Hepatocyte (in vitro differentiated cells): ENCODE data around the gene NUP214.

Source experiments
- CTCF ChIP-seq: fragments of 200-600 bp; sonication (generic); IDR thresholded peaks from 2 replicates; pipeline ENCODE4 v1.5.1; 2016; ENCODE audit warnings: antibody characterized with exemption, mild to moderate bottlenecking; ENCODE audit not compliant: poor library complexity
- EZH2 ChIP-seq: fragments of 200-600 bp; sonication (generic); IDR thresholded peaks from 2 replicates; pipeline ENCODE4 v1.6.1; 2016; ENCODE audit warnings: antibody characterized with exemption, mild to moderate bottlenecking, borderline replicate concordance
- EZH2phosphoT487 ChIP-seq: fragments of 200-600 bp; sonication (generic); IDR thresholded peaks from one replicate; pipeline ENCODE4 v1.6.1; 2018; ENCODE audit warnings: antibody characterized with exemption, mild to moderate bottlenecking, low read depth, moderate library complexity; ENCODE audit not compliant: unreplicated experiment, severe bottlenecking

GRCh38 chr9:131145245-131145644, 19.9 kb downstream of the NUP214 start:
- no peak for TF ChIP-seq CTCF
- TF ChIP-seq EZH2, result no peak
- TF ChIP-seq EZH2phosphoT487, result no peak
